OCI-LY7 (cell line): ENCODE measurements around the gene NPLOC4. TPM values are rescaled to one million over a fixed set of nuclear protein-coding genes. Genes with fewer than 3 reads are reported as not detected.

ENCODE experiments used
- BruUV-seq: library from RNA; stranded (reverse); fragments of 400-500 nt; replicated peaks from 2 replicates; lab custom pipeline; 2021; lab: Mats Ljungman, UMichigan
- CTCF ChIA-PET: fragments of 300-600 bp; sonication (Branson Sonifier 250); formaldehyde crosslinking; loops from one replicate; lab custom pipeline; 2022; ENCODE audit warnings: antibody characterized with exemption; ENCODE audit not compliant: unreplicated experiment; lab: Charles Lee
- POLR2A ChIA-PET: fragments of 300-600 bp; sonication (Branson Sonifier 250); formaldehyde crosslinking; loops from one replicate; lab custom pipeline; 2022; ENCODE audit warnings: antibody characterized with exemption; lab: Charles Lee
- DNase-seq: peaks from one replicate; pipeline ENCODE4 v3.0.0-alpha.2; 2015; ENCODE audit warnings: low spot score
- H2AFZ ChIP-seq: fragments of 200-600 bp; sonication (generic), shearing (Covaris generic); 2 replicates; pipeline ENCODE4 v1.6.1; 2014; ENCODE audit warnings: mild to moderate bottlenecking, antibody characterized with exemption, low read length, moderate library complexity
- H3K27ac ChIP-seq: fragments of 200-600 bp; sonication (generic); 2 replicates; pipeline ENCODE4 v1.5.1; 2014; ENCODE audit warnings: mixed run types, low read depth, mild to moderate bottlenecking, moderate library complexity, low read length, inconsistent platforms; ENCODE audit not compliant: poor library complexity, severe bottlenecking
- H3K36me3 ChIP-seq: fragments of 200-600 bp; sonication (generic); 2 replicates; pipeline ENCODE4 v1.6.1; 2014; ENCODE audit warnings: mild to moderate bottlenecking, antibody characterized with exemption, low read length, moderate library complexity, mixed read lengths; ENCODE audit not compliant: insufficient read depth
- H3K4me1 ChIP-seq: fragments of 200-600 bp; sonication (generic); 2 replicates; pipeline ENCODE4 v1.5.1; 2014; ENCODE audit warnings: mild to moderate bottlenecking, low read length; ENCODE audit not compliant: insufficient read depth, poor library complexity, severe bottlenecking
- H3K4me2 ChIP-seq: fragments of 200-600 bp; sonication (generic); 2 replicates; pipeline ENCODE4 v1.6.1; 2014; ENCODE audit warnings: mild to moderate bottlenecking, low read length
- H3K4me3 ChIP-seq: fragments of 200-600 bp; sonication (generic); 2 replicates; pipeline ENCODE4 v1.5.1; 2014; ENCODE audit warnings: mild to moderate bottlenecking, low read depth, low read length; ENCODE audit not compliant: poor library complexity, severe bottlenecking
- H3K79me2 ChIP-seq: fragments of 200-600 bp; sonication (generic); 2 replicates; pipeline ENCODE4 v1.6.1; 2016; ENCODE audit warnings: low read depth, mild to moderate bottlenecking, low read length, moderate library complexity, mixed read lengths; ENCODE audit not compliant: insufficient read depth
- H3K9me2 ChIP-seq: fragments of 200-600 bp; sonication (generic); 2 replicates; pipeline ENCODE4 v1.6.1; 2016; ENCODE audit warnings: mild to moderate bottlenecking, low read length, mixed read lengths; ENCODE audit not compliant: insufficient read depth
- H3K9me3 ChIP-seq: fragments of 200-600 bp; sonication (generic); 2 replicates; pipeline ENCODE4 v1.6.1; 2014; ENCODE audit warnings: mild to moderate bottlenecking, mixed run types, low read length, mixed read lengths
- H4K20me1 ChIP-seq: fragments of 200-600 bp; sonication (generic); 2 replicates; pipeline ENCODE4 v1.6.1; 2014; ENCODE audit warnings: mild to moderate bottlenecking, antibody characterized with exemption, low read length, moderate library complexity, mixed read lengths; ENCODE audit not compliant: insufficient read depth
- CTCF ChIP-seq: fragments of 200-600 bp; sonication (generic); conservative IDR thresholded peaks from 2 replicates; pipeline ENCODE4 v1.5.1; 2014; ENCODE audit warnings: mild to moderate bottlenecking, antibody characterized with exemption, low read length, moderate library complexity, mixed read lengths
- EZH2phosphoT487 ChIP-seq: fragments of 200-600 bp; sonication (generic); IDR thresholded peaks from 2 replicates; pipeline ENCODE4 v1.6.1; 2018; ENCODE audit warnings: low read depth, borderline replicate concordance, mild to moderate bottlenecking, mixed run types, antibody characterized with exemption, low read length, moderate library complexity, mixed read lengths
- intact Hi-C: fragments of 100-400 bp; cut with micrococcal nuclease; formaldehyde crosslinking; loops from one replicate; pipeline ENCODE4 v1.10.0; 2022; ENCODE audit not compliant: unreplicated experiment
- small RNA-seq: library from RNA; depleted of rRNA; stranded (forward); fragments of <200 nt; gene quantifications from one replicate; pipeline ENCODE3, GENCODE V24; 2014
- total RNA-seq, 2 experiments: library from RNA; depleted of rRNA in 1 of 2; stranded (reverse); fragments of >200 nt in 1 of 2; shearing (Covaris generic) in 1 of 2; gene quantifications; 2 replicates each; pipeline ENCODE4 v1.2.3, GENCODE V29; 2014 to 2022

The NPLOC4 gene
- total RNA-seq, 2 experiments from 2014 or later: 69.6 to 118 TPM

DNA sequence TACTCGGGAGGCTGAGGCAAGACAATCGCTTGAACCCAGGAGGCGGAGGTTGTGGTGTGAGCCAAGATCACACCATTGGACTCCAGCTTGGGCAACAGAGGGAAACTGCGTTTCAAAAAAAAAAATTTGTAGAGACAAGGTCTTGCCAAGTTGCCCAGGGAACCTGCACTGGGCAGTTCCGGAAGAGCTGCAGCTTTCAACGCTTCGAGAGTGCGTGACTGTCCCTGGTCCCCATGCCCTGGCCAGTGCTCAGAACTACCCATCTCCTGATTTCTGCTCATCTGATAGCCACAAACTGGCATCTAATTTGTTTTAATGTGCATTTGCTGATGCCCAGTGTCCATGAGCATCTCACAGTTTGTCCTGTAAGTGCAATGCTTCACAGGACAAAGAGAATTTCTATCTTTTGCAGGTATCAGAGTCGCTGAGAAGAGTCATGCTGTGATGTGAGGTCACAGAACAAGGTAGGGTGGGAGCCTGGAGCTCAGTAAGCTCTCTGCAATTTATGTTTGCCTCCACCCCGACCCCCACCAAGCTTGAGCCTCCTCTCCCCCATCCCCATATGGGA is 128.2 kb downstream of the NPLOC4 start:
- H3K79me2 ChIP-seq: peaks cover 33% of the 10 kb centered on the region
- no peaks in the 10 kb centered on the region for H3K9me2 ChIP-seq
- H3K4me1 ChIP-seq: peaks cover 23% of the 10 kb centered on the region
- peaks cover 42% of the 10 kb centered on the region for H3K36me3 ChIP-seq
- peaks cover 34% of the 10 kb centered on the region for H4K20me1 ChIP-seq
- no peaks in the 10 kb centered on the region for H3K9me3 ChIP-seq
- ChIA-PET CTCF (no interaction called here), POLR2A (interaction anchor here (1.4 to 1.7 kb wide), 2 partner anchors 9 to 19 kb away, joined by 5 to 7 read pairs; no protein-coding TSS in a partner anchor)
- no peak overlapping the region for H2AFZ ChIP-seq
- BruUV-seq: no TSS peak
- peak; percentile 30 for DNase-seq
- TF ChIP-seq EZH2phosphoT487 (no peak), CTCF (no peak)
- intact Hi-C loops: no loop called here
- H3K4me2 ChIP-seq: peak overlapping the region; percentile 97
- peak overlapping the region; percentile 90 for H3K4me3 ChIP-seq
- no peak overlapping the region for H3K27ac ChIP-seq

Small RNA genes lying within 50 kb of the gene (small RNA-seq; reads per million reads assigned to genes)
- not detected for gene RF00019

Other genes with a start within 250 kb of the NPLOC4 start
- gene BAHCC1, start 241.7 kb downstream of the NPLOC4 start, total RNA-seq (2014; rRNA removed; shearing (Covaris generic)): 1.4 and 5.2 TPM in 2 replicates
- 5.5 and 5.7 TPM in 2 replicates for gene BAHCC1, start 241.7 kb downstream of the NPLOC4 start, total RNA-seq (2022)
- gene ACTG1, start 124.3 kb downstream of the NPLOC4 start, total RNA-seq (2014; rRNA removed; shearing (Covaris generic)): 2,245 and 2,707 TPM in 2 replicates
- gene ACTG1, start 124.3 kb downstream of the NPLOC4 start, total RNA-seq (2022): 2,459 and 2,894 TPM in 2 replicates
- gene FSCN2, start 108.7 kb downstream of the NPLOC4 start, total RNA-seq (2014; rRNA removed; shearing (Covaris generic)): 1.3 and 1.6 TPM in 2 replicates
- 4.3 and 6.7 TPM in 2 replicates for gene FSCN2, start 108.7 kb downstream of the NPLOC4 start, total RNA-seq (2022)
- gene FAAP100, start 84.8 kb downstream of the NPLOC4 start, total RNA-seq (2014; rRNA removed; shearing (Covaris generic)): 51.1 and 65.2 TPM in 2 replicates
- 64.4 and 74.2 TPM in 2 replicates for gene FAAP100, start 84.8 kb downstream of the NPLOC4 start, total RNA-seq (2022)
- 0.95 and 1.3 TPM in 2 replicates for gene TSPAN10, start 84 bp upstream of the NPLOC4 start, total RNA-seq (2014; rRNA removed; shearing (Covaris generic))
- 1.7 and 2.4 TPM in 2 replicates for gene TSPAN10, start 84 bp upstream of the NPLOC4 start, total RNA-seq (2022)
- not detected in 2 replicates for gene PDE6G, start 19.4 kb upstream of the NPLOC4 start, total RNA-seq (2014; rRNA removed; shearing (Covaris generic))
- gene PDE6G, start 19.4 kb upstream of the NPLOC4 start, total RNA-seq (2022): 0.44 TPM in 1 of 2 replicates, not detected in the other
- gene OXLD1, start 29.5 kb upstream of the NPLOC4 start, total RNA-seq (2014; rRNA removed; shearing (Covaris generic)): 148 and 151 TPM in 2 replicates
- 116 and 121 TPM in 2 replicates for gene OXLD1, start 29.5 kb upstream of the NPLOC4 start, total RNA-seq (2022)
- 39.4 and 39.9 TPM in 2 replicates for gene CCDC137, start 29.6 kb upstream of the NPLOC4 start, total RNA-seq (2014; rRNA removed; shearing (Covaris generic))
- 61.1 and 61.4 TPM in 2 replicates for gene CCDC137, start 29.6 kb upstream of the NPLOC4 start, total RNA-seq (2022)
- gene ARL16, start 46.7 kb upstream of the NPLOC4 start, total RNA-seq (2014; rRNA removed; shearing (Covaris generic)): 86.1 and 86.4 TPM in 2 replicates
- 49.8 and 52.2 TPM in 2 replicates for gene ARL16, start 46.7 kb upstream of the NPLOC4 start, total RNA-seq (2022)
- gene HGS, start 46.9 kb upstream of the NPLOC4 start, total RNA-seq (2014; rRNA removed; shearing (Covaris generic)): 120 and 162 TPM in 2 replicates
- gene HGS, start 46.9 kb upstream of the NPLOC4 start, total RNA-seq (2022): 175 and 219 TPM in 2 replicates
- gene MRPL12, start 66.3 kb upstream of the NPLOC4 start, total RNA-seq (2014; rRNA removed; shearing (Covaris generic)): 49.8 and 67.2 TPM in 2 replicates
- gene MRPL12, start 66.3 kb upstream of the NPLOC4 start, total RNA-seq (2022): 143 and 189 TPM in 2 replicates
- gene SLC25A10, start 75.2 kb upstream of the NPLOC4 start, total RNA-seq (2014; rRNA removed; shearing (Covaris generic)): 46.3 and 46.9 TPM in 2 replicates
- 41.3 and 45.6 TPM in 2 replicates for gene SLC25A10, start 75.2 kb upstream of the NPLOC4 start, total RNA-seq (2022)
- not detected in 2 replicates for gene GCGR, start 167.0 kb upstream of the NPLOC4 start, total RNA-seq (2014; rRNA removed; shearing (Covaris generic))
- not detected in 2 replicates for gene GCGR, start 167.0 kb upstream of the NPLOC4 start, total RNA-seq (2022)
- 249 and 288 TPM in 2 replicates for gene MCRIP1, start 196.2 kb upstream of the NPLOC4 start, total RNA-seq (2014; rRNA removed; shearing (Covaris generic))
- gene MCRIP1, start 196.2 kb upstream of the NPLOC4 start, total RNA-seq (2022): 170 and 180 TPM in 2 replicates
- not detected in 2 replicates for gene PPP1R27, start 197.9 kb upstream of the NPLOC4 start, total RNA-seq (2014; rRNA removed; shearing (Covaris generic))
- not detected in 2 replicates for gene PPP1R27, start 197.9 kb upstream of the NPLOC4 start, total RNA-seq (2022)
- gene P4HB, start 223.4 kb upstream of the NPLOC4 start, total RNA-seq (2014; rRNA removed; shearing (Covaris generic)): 388 and 393 TPM in 2 replicates
- gene P4HB, start 223.4 kb upstream of the NPLOC4 start, total RNA-seq (2022): 502 and 577 TPM in 2 replicates
- 233 and 265 TPM in 2 replicates for gene ARHGDIA, start 234.2 kb upstream of the NPLOC4 start, total RNA-seq (2014; rRNA removed; shearing (Covaris generic))
- 663 and 715 TPM in 2 replicates for gene ARHGDIA, start 234.2 kb upstream of the NPLOC4 start, total RNA-seq (2022)